Prostate gland (tissue), 2 donors: ENCODE measurements around the gene APBA3.

Source experiments
- CTCF ChIP-seq, 4 experiments: fragments of 200-600 bp in 2 of 4; fragments of 450-650 bp in 2 of 4; sonication (generic) in 2 of 4; IDR thresholded peaks; 1 replicate in 3 of 4; 2 replicates in 1 of 4; pipeline ENCODE4 v1.5.1; 2016 to 2019; ENCODE audit warnings: antibody characterized with exemption in 4 of 4, mild to moderate bottlenecking in 2 of 4, moderate library complexity in 2 of 4
- POLR2A ChIP-seq: fragments of 450-650 bp; IDR thresholded peaks from one replicate; pipeline ENCODE4 v1.6.1; 2016; ENCODE audit warnings: antibody characterized with exemption, mild to moderate bottlenecking
- POLR2AphosphoS5 ChIP-seq: sonication (generic); formaldehyde crosslinking; IDR thresholded peaks from one replicate; pipeline ENCODE4 v1.6.1; 2017; ENCODE audit warnings: antibody characterized with exemption

GRCh38 chr19:3721131-3721886, 40.2 kb downstream of the APBA3 start:
- TF ChIP-seq CTCF (IDR thresholded peaks at IDR 0.05) (peak in 2 of 4 experiments; percentile 37 to 39), POLR2AphosphoS5 (peak; percentile 94), POLR2A (peak; percentile 74)
